Stimulated activated CD4-positive, alpha-beta T cell treated with anti-CD3 and anti-CD28 coated beads, Interleukin-4, amount 100 ng/mL, for 24 hours (primary cell): Measurements from ENCODE around the gene RAB30.

ENCODE experiments used
- DNase-seq: peaks from one replicate; pipeline ENCODE4 v3.0.0-alpha.2; 2020

Gene RAB30

DNA sequence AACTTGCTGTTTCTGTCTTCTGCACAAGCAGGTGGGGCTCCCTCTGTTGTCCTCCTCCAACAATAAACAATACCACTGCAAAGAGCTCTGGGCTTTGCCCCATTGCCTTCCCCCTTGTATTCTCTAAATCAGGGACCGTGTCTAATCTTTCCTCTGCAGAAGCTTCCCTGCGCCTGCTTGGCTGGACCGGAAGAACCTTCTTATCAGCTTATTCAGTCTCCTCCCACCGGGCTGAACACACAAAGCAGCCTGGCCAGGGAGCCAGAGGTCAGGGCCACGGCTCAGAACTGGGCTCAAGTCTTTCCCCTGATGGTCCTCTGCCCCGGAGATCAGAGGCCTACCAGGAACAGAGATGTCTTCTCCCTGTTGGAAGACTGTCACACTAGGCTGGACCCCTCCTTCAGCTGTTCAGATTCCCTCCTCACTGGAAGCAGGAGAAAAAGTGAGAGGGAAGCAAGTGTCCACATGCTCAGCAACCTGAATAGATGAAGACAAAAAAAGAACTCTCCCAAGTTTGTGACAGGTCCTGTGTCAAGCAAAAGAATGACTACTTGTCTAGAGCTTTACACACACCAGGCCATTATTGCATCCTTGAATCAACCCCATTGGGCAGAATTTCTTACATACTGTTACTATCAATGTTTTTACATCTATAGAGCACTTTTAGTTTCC lies 63.7 kb downstream of the RAB30 start:
- no peak for DNase-seq

DNA sequence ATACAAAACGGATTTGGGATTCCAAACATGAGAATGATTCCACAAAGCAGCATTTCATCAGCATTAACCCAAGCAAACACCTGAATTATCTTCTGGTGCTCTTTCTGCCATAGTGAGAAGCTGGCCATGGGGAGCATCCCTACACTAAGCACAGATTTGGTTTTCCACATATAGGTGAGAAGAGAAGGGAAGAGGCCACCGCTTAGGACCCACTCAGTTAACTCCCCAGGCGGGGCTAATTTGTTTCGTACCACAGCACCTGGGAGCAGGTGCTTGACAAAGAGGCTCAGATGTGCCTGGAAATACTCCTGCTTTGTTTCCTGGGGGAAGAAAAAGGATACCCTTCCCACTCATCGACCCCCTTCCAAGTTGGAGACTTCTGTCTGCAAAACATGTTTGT lies 64.2 kb downstream of the RAB30 start:
- DNase-seq = no peak

DNA sequence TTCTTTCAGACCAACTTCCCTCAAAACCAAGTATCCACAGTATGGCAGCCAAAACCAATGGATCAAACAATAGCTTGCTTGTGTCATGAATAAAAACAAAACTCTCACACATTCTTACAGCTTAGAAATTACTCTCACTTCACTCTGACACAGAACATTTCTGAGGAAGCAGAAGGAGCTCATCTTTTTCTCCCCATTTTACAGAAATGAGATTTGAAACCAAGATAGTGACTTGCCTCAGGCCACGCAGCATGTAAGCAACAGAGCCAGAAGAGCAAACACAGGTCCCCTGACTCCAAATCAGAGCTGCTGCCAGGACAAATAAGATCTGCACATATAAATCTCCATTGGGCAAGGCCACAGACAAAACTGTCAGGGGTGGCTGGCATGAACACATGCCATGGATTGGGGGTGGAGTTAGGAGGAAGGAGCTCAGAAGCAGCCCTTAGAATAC lies 64.8 kb downstream of the RAB30 start:
- no peak for DNase-seq

DNA sequence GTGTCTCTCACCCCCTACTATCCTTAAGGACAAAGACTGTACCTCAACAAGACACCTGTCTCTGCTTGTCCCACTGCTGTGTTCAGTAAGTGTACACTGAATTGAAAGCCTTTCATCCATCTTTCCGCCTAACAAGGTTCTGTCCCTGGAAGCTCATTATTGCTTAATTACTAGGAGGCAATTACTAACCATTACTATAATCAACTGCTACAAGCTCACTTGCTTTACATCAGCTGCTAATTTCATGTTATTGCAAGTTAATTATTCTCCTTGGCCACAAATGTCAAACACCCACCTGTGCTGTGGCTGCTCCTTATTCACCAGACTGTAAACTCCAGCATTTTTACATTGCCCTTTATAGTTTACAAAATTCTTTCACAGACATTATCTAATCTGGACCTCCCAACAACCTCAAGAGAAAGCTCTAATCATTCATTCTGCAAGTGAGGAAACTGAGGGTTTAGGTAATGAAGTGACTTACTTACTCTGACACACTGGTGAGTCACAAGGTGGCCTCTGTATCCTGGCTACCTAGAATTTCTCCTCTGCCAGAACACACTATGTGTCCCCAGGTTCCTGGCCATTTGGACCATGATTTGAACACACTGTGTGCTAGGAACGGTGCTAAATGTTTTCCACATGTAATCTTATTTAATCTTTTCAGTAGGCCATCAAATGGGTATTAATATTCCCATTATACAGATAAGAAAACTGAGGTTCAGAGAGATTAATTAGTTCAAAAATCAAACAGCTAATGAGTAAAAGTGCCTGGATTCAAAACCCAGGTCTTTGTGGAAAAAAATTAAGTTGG lies 66.7 kb downstream of the RAB30 start:
- DNase-seq = peak; percentile 14

DNA sequence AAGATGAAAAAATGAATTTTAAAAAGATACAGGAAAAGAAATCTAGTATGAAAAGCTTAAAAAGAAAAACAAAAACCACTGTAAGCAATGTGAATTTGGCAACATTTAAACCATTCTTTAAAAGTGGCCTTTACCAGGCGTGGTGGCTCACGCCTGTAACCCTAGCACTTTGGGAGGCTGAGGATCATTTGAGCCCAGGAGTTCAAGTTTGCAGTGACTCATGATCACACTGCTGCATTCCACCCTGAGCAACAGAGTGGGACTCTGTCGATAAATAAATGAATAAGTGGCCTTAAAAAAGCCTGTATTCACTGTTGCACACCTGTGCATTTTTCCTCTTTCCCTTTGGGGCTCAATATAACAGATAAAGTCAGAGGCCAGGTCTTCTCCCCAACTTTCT lies 69.2 kb downstream of the RAB30 start:
- DNase-seq = no peak

DNA sequence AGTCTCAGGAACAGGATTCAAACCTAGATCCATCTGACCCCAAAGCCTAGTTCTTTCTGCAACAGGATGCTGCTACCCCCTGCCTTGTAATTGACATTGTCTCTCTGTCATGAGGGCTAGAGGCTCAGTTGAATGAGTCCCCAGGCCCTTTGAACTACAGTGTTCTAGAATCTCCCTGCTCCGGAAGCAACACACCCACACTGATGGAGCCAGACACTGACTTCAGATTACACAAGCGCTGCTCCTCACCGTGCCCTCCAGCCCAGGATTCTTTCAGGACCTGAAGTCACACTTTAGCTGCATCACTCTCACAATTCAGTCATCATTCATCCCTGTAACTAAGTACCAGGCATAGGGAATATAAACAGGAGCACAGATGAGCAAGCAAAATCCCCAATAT lies 69.6 kb downstream of the RAB30 start:
- DNase-seq = peak; percentile 28

DNA sequence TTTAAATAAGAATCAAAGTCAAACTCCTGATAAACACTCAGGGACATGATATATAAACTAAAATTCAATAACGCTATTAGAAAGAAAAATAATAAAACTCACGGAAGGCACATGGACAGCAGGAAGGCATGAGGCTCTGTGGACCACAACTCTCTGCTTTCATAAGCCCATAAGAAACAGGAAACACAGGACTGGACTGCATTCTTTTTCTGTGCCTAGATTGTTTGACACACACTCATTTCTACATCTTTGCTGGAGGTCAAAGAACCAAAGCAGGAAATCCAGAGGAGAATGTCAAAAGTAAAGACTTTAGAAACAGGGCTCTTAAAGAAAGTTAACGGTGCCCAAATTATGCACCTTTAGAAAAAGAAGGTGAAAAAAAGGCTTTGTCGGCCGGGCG lies 71.3 kb downstream of the RAB30 start:
- DNase-seq = no peak

DNA sequence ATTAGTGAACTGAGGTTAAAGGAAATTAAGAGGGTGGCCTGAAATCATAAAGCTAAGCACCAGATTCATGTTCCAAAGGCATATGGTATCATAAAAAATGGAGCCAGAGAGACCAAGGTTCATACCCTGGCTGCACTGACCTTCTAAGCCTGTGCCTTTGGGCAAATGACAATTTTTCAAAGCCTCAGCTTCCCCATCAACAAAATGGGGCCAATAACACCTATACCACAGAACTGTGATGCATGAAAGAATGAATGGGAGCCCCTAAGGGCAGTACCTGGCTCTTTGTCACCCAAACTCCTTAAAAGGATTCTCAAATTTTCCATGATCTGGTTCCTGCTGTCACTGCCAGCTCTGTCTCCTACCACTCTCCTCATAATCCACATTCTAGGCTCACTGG lies 72.5 kb downstream of the RAB30 start:
- DNase-seq = no peak

DNA sequence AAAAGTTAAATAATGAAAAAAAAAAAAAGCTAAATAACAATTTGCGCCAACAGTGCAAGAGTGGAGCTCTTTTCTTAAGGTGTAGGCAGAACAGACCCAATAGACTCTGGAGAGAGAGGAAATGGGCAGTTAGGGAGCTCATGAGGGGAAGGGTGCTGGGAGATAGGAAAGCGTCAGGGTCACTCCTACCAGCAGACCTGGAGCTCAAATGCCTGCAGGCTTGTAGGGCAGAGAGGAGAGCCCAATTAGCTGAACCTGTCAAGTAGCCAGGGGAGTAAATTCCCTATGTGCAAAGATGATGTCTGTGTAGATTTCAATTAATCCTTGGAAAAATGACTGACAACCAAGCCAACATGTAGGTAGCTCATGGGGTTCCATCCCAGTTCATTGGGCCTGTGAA lies 73.0 kb downstream of the RAB30 start:
- DNase-seq = no peak

DNA sequence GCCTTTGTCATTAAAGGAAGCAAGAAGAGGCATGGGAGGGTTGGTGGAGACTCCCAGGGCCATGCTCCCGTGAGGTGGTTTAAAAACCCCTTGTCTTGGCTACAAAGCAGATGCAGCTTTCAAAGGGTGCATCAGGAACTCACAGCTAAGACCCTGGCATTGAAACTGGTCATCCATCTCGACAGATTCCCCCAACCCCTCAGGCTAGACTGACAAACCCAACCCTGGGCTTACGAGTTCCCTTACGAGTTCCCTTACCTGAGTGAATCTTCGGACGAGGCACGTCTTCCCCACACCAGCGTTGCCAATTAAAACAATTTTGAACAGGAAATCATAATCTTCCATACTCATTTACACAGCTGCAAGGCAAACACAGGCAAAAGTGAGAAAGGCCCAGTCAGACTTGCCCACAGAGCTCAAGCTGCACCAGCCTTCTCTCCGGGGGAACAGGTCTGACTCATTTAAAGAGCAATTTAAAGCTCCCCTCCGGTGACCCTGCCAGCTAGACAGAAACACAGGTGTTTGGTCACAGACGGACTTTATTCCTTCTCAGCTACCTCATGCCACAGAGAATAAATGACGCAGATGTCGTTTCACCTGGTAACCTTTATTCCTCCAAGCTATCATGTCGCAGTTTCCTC lies 74.6 kb downstream of the RAB30 start:
- DNase-seq = peak; percentile 12

DNA sequence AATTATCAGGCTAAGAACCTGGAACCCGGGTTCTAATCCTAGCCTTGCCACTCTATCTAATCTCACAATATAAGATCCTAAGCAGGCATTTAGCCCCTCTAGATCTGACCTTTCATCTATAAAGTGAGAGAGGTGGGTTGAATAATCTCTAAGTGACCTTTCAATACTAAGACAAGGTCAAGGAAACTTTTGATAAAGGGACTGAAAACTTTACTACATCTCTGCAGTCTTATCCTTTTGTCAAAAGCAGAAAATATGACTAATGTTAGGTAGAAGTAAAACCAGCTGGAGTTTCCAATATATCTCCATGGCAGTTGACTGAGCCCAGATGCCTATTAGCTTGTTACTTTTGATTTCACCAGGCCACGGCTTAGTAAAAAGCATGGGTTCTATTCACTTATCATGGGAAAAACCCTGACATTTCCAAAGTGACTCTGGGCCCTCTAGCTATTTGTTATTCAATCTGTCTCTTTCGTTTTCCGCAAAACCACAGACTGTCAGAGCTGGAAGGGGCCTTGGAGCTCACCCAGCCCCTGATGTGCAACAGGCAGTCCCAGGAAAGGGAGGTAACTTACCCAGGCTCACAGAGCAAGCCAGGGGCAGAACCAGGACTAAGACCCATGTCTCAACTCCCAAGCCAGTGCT lies 75.8 kb downstream of the RAB30 start:
- peak; percentile 28 for DNase-seq

DNA sequence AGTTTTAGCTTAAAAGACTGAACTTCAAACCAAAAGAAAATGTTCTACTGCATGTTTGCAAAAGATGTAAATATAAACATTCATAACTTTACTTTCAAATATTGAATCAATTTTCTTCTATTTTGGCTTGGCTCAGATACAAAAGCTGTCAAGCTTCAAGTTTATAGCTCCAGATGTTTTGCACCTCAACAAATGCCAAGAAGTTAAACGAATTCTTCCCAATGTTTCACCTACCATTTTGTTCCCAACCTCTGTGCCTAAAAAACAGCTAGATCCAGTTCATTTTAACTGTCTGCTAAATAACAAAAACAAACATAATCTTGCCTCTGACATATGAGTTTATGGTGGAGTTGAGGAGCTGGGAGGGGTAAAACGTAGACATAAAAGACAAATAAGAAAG lies 76.5 kb downstream of the RAB30 start:
- no peak for DNase-seq

DNA sequence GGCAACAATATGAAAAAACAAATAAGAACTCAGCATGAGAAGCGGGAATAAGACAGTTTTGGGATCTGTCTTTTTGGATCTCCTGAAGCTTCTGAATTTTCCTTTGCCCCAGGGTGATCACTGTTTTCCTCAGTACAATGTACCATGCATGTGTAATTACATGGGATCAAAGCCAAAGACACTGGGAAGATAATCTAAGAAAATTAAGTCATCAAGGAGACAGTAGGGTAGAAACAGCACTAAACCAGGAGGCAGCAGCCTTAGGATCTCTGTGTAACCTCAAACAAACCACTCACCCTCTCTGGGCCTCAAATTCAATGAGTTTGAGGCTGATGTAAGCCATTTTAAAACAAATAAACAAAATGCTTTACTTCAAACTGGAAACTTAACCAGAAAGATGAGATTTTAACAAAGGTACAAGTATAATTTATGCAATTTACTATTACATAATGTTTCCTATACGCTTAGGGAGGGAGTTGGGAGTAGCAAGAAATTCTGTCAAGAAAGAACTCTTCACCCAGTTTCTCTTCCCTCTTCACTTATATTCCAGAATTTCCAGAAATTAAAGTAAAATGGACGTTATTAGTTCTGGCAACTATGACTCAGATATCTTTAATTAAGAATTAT lies 77.0 kb downstream of the RAB30 start:
- no peak for DNase-seq

DNA sequence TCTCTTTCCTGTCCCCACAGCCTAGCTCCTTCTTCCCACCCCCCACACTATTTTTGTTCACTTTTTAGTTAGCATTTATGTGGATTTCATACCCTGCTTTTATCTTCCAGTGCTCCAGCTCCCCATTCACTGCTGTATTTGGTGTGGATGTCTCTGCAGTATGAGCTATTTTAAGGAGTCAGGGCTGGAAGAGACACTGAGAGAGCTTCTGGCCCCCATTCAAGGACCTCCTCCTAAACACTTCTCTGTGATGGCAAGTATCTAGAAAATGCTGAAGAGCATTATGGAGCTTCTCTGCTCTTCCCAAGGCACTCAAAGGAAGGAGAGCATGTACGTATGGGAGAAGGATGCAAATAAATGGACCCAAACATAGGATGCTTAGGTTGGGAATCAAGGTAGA lies 79.5 kb downstream of the RAB30 start:
- DNase-seq = no peak

DNA sequence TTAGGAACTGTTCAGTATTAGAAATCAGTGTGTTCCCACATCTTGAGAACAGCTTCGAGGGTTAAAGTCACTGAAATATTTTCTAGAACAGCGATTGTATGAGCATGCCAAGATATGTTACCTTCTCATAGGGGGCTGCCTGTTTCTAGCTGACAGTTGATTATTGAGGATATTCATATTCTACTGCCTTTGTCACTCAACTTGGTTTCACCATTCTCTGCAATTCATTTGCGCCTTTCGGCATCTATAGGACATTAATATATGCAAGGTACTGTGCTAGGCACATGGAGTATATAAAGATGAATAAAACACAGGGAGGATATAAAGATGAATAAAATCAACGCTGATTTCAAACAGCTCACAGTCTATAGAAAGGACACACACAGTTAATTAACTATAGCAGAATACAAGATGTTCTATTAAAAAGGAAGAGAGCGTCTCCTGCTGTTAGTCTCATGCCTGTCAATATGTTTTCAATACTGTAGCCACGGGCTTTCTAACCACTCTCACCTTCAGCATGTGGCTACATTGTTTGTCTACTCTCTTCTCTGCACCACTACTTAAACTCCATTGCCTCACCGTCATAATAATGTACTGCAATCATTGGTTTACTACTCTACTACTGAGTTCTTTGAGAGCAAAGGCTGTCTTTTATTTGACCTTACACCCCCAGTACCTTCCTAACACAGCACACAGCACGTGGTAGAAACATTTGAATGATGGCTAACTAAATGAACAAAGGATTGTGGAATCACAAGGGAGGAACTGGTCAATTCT lies 81.9 kb downstream of the RAB30 start:
- DNase-seq = no peak

DNA sequence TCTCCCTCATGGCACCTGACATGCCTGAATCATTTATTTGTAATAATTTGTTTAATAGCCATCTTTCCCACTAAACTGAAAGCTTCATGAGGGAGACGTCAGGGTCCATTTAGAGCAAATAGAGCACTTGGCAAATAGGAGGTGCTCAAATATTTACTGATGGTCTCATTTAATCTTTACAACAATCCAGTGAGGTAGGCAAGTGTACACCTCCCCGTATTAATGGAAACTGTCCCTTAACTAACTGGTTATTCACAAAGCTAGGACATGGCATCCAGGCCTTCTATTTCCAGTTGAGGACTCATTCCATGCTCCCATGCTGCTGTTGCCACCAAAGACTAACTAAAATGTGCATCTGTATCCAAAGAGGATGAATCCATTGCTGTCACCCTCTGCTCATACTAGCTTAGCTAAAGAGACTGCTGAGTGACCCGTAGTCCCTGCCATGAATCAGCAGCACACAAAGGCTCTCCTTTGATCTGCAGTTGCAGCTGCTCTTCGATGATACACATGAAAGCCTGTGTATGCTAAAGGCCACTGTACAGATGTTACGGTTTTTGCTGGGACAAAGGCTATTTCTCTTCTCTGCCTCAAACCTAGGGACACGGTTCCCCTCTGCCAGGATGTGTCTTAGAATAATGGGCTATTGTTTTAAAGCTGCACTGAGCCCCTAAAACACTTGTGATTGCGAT lies 82.6 kb downstream of the RAB30 start:
- no peak for DNase-seq

DNA sequence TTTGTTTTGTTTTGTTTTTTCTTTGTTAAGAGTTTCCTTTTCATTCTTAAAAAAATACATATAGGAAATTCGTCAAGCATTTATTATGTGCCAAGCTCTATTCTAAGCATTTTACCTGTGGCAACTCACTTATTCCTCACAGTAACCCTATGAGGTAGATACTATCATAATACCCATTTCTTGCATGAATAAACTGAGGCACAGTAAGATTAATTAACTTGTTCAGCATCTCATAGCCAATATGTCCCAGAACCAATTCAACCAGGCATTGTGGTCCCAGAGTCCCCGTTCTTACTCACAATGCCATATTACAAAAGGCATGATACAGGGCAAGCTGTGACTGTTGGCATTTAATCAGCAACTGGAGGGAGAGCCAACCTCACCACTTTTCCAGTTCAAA lies 83.7 kb downstream of the RAB30 start:
- DNase-seq = no peak

DNA sequence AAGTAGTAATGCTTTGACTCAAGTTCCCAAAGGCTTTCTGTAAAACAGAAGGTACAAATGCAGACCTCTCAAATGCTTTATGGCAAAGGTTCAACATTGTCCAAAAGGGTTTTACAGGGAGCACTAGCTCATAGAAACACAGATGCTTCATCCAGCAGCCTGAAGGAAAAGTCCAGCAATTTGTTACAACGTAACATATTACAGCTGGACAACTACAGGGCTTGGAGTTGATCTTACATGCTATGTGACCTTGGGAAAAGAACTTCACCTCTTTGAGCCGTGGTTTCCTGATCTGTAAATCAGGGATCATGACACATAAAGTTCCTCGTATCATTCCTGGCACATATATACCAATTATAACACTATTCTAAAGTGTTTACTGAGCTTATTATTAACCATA lies 85.3 kb downstream of the RAB30 start:
- no peak for DNase-seq

DNA sequence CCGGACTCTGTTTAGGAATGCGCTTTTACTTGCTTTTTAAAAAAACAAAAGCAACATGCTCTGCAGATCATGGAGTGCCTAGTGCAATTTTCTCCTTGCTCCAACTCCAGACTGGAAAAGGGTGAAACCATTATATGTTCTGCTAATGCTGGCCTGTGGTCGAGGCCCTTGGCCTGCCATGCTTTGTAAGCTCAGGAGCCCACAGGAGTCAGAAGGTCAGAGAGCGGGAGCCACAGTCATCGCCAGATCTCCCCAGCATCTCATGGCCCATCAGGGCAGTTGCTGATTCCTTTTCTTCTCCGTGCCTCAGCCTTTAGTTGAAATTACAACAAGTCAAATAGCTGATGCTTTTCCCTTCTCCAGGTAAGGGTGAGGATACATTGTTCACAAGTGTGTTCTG lies 89.8 kb downstream of the RAB30 start:
- no peak for DNase-seq

DNA sequence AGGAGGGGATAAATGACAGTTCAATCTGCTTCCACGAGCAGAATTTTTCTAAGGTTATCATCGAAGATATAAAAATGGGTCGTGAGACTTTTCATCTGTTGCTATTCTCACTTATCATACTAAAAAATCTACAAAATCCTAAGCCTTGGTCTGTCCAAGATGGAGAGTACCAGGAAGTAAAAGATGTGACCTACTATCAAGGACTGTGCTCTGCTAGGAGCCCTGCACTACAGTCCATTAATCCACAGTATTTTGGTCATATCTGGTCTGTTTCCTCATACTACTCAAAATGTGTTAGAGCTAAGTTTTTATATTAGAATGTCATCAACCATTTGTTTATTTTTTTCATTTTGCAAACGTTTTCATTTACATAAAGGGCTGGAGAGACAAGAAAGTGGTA lies 90.8 kb downstream of the RAB30 start:
- no peak for DNase-seq

DNA sequence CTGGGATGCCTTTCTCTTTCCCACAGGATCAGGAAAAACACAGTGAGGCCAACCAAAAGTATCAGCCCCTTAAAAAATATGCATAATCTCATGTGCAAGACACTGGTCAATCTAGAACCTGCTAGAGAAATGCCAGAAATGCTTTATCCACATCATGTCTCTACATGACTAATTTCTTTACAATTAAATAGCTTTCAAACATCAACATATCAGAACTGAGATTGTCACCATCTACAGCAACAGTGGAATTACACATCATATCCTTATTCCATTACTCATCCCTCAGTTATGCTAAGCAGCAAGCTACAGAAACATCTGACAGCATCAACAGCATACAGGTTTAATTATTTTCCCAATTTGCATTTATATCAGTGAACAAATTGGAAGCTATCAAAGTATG lies 91.4 kb downstream of the RAB30 start:
- no peak for DNase-seq

DNA sequence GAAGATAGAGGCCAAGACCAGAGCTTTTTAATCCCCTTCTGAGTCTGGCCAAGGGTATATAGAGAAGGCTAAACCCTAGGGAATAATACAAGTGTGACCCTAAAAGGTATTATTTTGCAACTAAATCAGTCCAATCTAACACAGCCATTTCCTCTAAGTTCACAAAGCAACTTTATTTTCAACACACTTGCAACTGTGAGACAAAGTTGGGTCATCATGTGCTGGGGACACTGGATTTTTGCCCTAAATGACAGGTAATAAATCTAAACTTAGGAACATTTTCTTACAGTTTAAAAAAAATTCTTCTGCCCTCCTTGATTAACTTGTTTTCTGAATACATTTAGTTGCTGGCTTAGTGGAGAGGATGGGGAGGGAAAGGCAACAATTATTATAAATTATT lies 91.9 kb downstream of the RAB30 start:
- no peak for DNase-seq
